Lower leg skin (tissue), 4 donors: Measurements from ENCODE around the gene ZNF41. TPM values are rescaled to one million over a fixed set of nuclear protein-coding genes. Genes with fewer than 3 reads are reported as not detected.
"Not testable (repeated sequence)": the region's sequence is repeated elsewhere in the genome, so short reads cannot be mapped to it uniquely, and the experiment has no call there.

Source experiments
- DNase-seq, 2 donors: peaks; one replicate each; pipeline ENCODE4 v3.0.0-alpha.2; 2019; ENCODE audit warnings: low spot score in 2 of 2
- H3K4me3 ChIP-seq: fragments of 200-600 bp; sonication (generic); 2 replicates; pipeline ENCODE4 v1.5.1; 2017; ENCODE audit warnings: mild to moderate bottlenecking, low read depth; ENCODE audit not compliant: poor library complexity, severe bottlenecking
- CTCF ChIP-seq, 3 donors: fragments of 450-650 bp; IDR thresholded peaks; one replicate each; pipeline ENCODE4 v1.5.1; 2016; ENCODE audit warnings: antibody characterized with exemption in 3 of 3, mild to moderate bottlenecking in 3 of 3, moderate library complexity in 2 of 3
- POLR2A ChIP-seq, 2 donors: fragments of 450-650 bp; IDR thresholded peaks; one replicate each; pipeline ENCODE4 v1.6.1; 2016 to 2017; ENCODE audit warnings: antibody characterized with exemption in 2 of 2, mild to moderate bottlenecking in 1 of 2, moderate library complexity in 1 of 2
- WGBS, 2 donors: methylation state at CpG; one replicate each; pipeline ENCODE4 v1.1.5; 2018; 5-methylcytosine and 5-hydroxymethylcytosine counted together
- intact Hi-C: fragments of 100-400 bp; cut with DNase I; formaldehyde crosslinking; loops from one replicate; pipeline ENCODE4 v1.15.0; 2023; ENCODE audit warnings: low total_unique reads
- total RNA-seq, 4 donors: library from RNA; depleted of rRNA; stranded (reverse); fragments of >200 nt; gene quantifications; one replicate each; pipeline ENCODE4 v1.1.0, GENCODE V29; 2016

Gene ZNF41
- total RNA-seq, 4 donors from 2014 or later, result 4.6 to 12.9 (median 7.7) TPM

GRCh38 chrX:47518144-47518543 is 35.1 kb upstream of the ZNF41 start:
- TF ChIP-seq POLR2A (IDR thresholded peaks at IDR 0.05) (no peak), CTCF (IDR thresholded peaks at IDR 0.05) (no peak)
- WGBS, 2 donors, result 44 to 93% methylated on average over 3 of the region's 3 CpGs
- intact Hi-C loops, result no loop called here
- H3K4me3 ChIP-seq, result no peak overlapping the region
- no peak for DNase-seq

- 87 to 91% methylated on average over 6 to 8 of the region's 8 CpGs for WGBS, 2 donors
- DNase-seq, result no peak
- H3K4me3 ChIP-seq, result no peak overlapping the region
- intact Hi-C loops, result no loop called here
- no peak for TF ChIP-seq POLR2A (IDR thresholded peaks at IDR 0.05)
These were observed 33.1 kb upstream of the ZNF41 start for GRCh38 chrX:47515941-47516665.

- H3K4me3 ChIP-seq, result no peak overlapping the region
- no peak for DNase-seq
- intact Hi-C loops, result no loop called here
- WGBS, 2 donors, result 64 to 68% methylated on average over 7 of the region's 7 CpGs
- TF ChIP-seq CTCF (IDR thresholded peaks at IDR 0.05) (no peak), POLR2A (IDR thresholded peaks at IDR 0.05) (no peak)
These were observed 31.7 kb upstream of the ZNF41 start for GRCh38 chrX:47514533-47515235.

- intact Hi-C loops, DNase-seq, H3K4me3 ChIP-seq: not testable (repeated sequence)
- WGBS, 2 donors, result 3 to 33% methylated on average over 21 to 22 of the region's 70 CpGs
These were observed 30.3 kb upstream of the ZNF41 start for GRCh38 chrX:47513034-47513965.

- DNase-seq, intact Hi-C loops, H3K4me3 ChIP-seq: not testable (repeated sequence)
- 78 to 88% methylated on average over 4 of the region's 6 CpGs for WGBS, 2 donors
These were observed 29.4 kb upstream of the ZNF41 start for GRCh38 chrX:47512383-47512782.

- intact Hi-C loops, result no loop called here
- no peak overlapping the region for H3K4me3 ChIP-seq
- TF ChIP-seq CTCF (IDR thresholded peaks at IDR 0.05), result no peak
- no peak for TF ChIP-seq POLR2A (IDR thresholded peaks at IDR 0.05)
- WGBS, 2 donors, result 81 to 100% methylated on average over 2 of the region's 2 CpGs
- no peak for DNase-seq
These were observed 24.3 kb upstream of the ZNF41 start for GRCh38 chrX:47507153-47507867.
